Measurements from ENCODE around the gene CTSF.
"Not testable (repeated sequence)": the region's sequence is repeated elsewhere in the genome, so short reads cannot be mapped to it uniquely, and the experiment has no call there.

Gene CTSF

GRCh38 chr11:66568124-66568916 lies at the start of gene CTSF:
Gene CTSF (minus strand): TSS chr11:66568606. CDS start chr11:66568486, 120 bp downstream.
- Histone ChIP-seq H3K27me3 (ENCODE audit: insufficient read depth, low read length) (no peaks in the 10 kb centered on the region), H2AFZ (ENCODE audit: low read depth, low read length) (no peak within 1 kb of the TSS), H3K4me1 (ENCODE audit: insufficient read depth, low read length) (peaks cover 12% of the 10 kb centered on the region), H3K9me3 (ENCODE audit: low read length) (peaks cover 2% of the 10 kb centered on the region), H3K4me3 (ENCODE audit: low read length) (no peak within 1 kb of the TSS), H3K36me3 (ENCODE audit: insufficient read depth, low read length) (no peaks in the 10 kb centered on the region)

GRCh38 chr11:66617155-66617834 lies 48.9 kb upstream of the CTSF start:
- Histone ChIP-seq H3K4me1 (ENCODE audit: insufficient read depth, low read length) (peaks cover 21% of the 10 kb centered on the region), H3K9me3 (ENCODE audit: low read length) (no peaks in the 10 kb centered on the region), H2AFZ (ENCODE audit: low read depth, low read length) (no peak overlapping the region), H3K4me3 (ENCODE audit: low read length) (peak overlapping the region; percentile 81), H3K27me3 (ENCODE audit: insufficient read depth, low read length) (no peaks in the 10 kb centered on the region), H3K36me3 (ENCODE audit: insufficient read depth, low read length) (peaks cover 34% of the 10 kb centered on the region)

DNA sequence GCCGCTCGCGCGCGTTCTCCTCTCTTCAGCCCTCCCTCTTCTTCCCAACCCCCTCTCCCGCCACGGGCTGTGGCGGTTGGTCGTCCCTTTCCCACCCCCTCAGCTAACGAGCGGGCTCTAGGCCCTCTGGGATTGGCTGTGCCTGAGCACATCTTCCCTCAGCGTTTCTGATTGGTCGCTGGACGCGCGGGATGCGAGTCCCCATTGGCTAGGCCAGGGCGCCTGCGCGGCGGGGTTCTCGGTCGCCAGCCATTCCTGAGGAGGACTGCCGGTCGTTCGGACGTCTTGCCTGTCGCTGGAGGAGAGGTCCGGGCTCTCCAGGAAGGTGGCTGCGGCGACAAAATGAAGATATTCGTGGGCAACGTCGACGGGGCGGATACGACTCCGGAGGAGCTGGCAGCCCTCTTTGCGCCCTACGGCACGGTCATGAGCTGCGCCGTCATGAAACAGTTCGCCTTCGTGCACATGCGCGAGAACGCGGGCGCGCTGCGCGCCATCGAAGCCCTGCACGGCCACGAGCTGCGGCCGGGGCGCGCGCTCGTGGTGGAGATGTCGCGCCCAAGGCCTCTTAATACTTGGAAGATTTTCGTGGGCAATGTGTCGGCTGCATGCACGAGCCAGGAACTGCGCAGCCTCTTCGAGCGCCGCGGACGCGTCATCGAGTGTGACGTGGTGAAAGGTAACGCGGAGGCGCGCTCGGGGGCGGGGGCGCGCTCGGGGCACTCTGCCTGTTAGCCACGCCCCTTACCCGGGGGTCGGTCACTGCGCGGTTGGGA lies 48.2 kb upstream of the CTSF start, which contains the start of gene RBM14:
TSS of gene RBM14 (plus strand) at position 252 of the 776 bp plus-strand sequence. CDS start at position 343, 91 bp downstream.
- H3K27me3 ChIP-seq (ENCODE audit: insufficient read depth, low read length) = no peaks in the 10 kb centered on the region
- peak within 1 kb of the TSS; percentile 39 for H2AFZ ChIP-seq (ENCODE audit: low read depth, low read length)
- H3K4me1 ChIP-seq (ENCODE audit: insufficient read depth, low read length) = peaks cover 21% of the 10 kb centered on the region
- H3K9me3 ChIP-seq (ENCODE audit: low read length) = no peaks in the 10 kb centered on the region
- H3K36me3 ChIP-seq (ENCODE audit: insufficient read depth, low read length) = peaks cover 29% of the 10 kb centered on the region
- H3K4me3 ChIP-seq (ENCODE audit: low read length) = peak within 1 kb of the TSS; percentile 81

- Histone ChIP-seq H3K27me3 (ENCODE audit: insufficient read depth, low read length) (no peaks in the 10 kb centered on the region), H3K4me3 (ENCODE audit: low read length) (no peak overlapping the region), H3K4me1 (ENCODE audit: insufficient read depth, low read length) (peaks cover 19% of the 10 kb centered on the region), H2AFZ (ENCODE audit: low read depth, low read length) (no peak overlapping the region), H3K9me3 (ENCODE audit: low read length) (no peaks in the 10 kb centered on the region), H3K36me3 (ENCODE audit: insufficient read depth, low read length) (peaks cover 14% of the 10 kb centered on the region)
Observed at GRCh38 chr11:66614073-66614472, 45.7 kb upstream of the CTSF start.

DNA sequence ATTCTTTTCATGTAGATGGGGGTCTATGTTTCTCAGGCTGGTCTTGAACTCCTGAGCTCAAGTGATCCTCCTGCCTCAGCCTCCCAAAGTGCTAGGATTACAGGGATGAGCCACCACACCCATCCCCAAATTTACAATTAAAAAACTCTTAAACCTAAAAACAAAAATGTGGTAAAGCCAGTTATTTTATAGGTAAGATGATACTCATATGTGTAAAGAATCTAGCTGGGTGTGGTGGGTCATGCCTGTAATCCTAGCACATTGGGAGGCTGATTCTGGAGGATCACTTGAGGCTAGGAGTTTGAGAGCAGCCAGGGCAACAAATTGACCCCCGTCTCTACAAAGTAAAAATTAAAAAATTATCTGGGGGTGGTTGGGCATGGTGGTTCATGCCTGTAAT lies 44.1 kb upstream of the CTSF start:
- no peak overlapping the region for H2AFZ ChIP-seq (ENCODE audit: low read depth, low read length)
- H3K27me3 ChIP-seq (ENCODE audit: insufficient read depth, low read length) = no peaks in the 10 kb centered on the region
- peaks cover 2% of the 10 kb centered on the region for H3K4me1 ChIP-seq (ENCODE audit: insufficient read depth, low read length)
- H3K9me3 ChIP-seq (ENCODE audit: low read length) = no peaks in the 10 kb centered on the region
- no peak overlapping the region for H3K4me3 ChIP-seq (ENCODE audit: low read length)
- no peaks in the 10 kb centered on the region for H3K36me3 ChIP-seq (ENCODE audit: insufficient read depth, low read length)

DNA sequence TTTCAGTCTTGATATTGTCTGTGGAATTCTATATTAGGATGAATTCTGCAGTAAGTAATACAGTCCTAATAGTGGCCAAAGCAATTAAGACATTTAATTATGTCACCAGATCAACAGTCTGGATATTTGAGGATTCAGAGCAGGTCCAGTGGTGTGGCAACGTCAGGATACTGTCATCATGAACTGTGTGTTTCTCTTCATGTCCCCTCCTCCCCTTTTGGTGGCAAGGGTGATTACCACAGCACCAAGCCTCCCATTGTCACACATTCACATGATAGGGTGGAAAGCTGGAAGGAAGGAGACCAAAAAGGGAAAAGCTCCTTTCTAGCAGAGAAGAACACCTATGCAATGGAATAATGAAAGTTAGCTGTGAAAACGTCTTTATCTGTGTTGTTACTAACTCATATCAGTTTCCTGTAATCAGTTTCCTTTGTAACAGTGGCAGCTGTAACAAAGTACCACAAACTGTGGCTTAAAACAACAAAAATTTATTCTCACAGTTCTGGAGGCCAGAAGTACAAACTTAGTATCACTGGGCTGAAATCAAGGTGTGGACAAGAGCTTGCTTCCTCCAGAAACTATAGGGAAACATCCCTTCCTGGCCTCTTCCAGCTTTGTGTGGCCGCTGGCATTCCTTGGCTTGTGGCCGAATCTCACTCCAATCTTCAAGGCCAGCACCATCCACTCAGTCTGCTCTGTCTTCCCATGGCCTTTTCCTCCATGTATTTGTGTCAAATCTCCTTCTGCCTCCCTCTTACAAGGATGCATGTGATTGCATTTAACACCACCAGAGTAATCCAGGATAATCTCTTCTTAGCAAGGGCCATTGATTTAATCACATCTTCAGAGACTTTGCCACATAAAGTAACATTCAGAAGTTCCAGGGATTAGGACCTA lies 41.6 kb upstream of the CTSF start:
- Histone ChIP-seq H3K9me3 (ENCODE audit: low read length) (no peaks in the 10 kb centered on the region), H3K4me1 (ENCODE audit: insufficient read depth, low read length) (no peaks in the 10 kb centered on the region), H2AFZ (ENCODE audit: low read depth, low read length) (no peak overlapping the region), H3K36me3 (ENCODE audit: insufficient read depth, low read length) (peaks cover 22% of the 10 kb centered on the region), H3K4me3 (ENCODE audit: low read length) (no peak overlapping the region), H3K27me3 (ENCODE audit: insufficient read depth, low read length) (no peaks in the 10 kb centered on the region)

GRCh38 chr11:66607126-66607834 lies 38.9 kb upstream of the CTSF start:
- Histone ChIP-seq H3K4me1 (ENCODE audit: insufficient read depth, low read length) (no peaks in the 10 kb centered on the region), H3K27me3 (ENCODE audit: insufficient read depth, low read length) (no peaks in the 10 kb centered on the region), H2AFZ (ENCODE audit: low read depth, low read length) (no peak overlapping the region), H3K4me3 (ENCODE audit: low read length) (no peak overlapping the region), H3K36me3 (ENCODE audit: insufficient read depth, low read length) (peaks cover 42% of the 10 kb centered on the region), H3K9me3 (ENCODE audit: low read length) (no peaks in the 10 kb centered on the region)

DNA sequence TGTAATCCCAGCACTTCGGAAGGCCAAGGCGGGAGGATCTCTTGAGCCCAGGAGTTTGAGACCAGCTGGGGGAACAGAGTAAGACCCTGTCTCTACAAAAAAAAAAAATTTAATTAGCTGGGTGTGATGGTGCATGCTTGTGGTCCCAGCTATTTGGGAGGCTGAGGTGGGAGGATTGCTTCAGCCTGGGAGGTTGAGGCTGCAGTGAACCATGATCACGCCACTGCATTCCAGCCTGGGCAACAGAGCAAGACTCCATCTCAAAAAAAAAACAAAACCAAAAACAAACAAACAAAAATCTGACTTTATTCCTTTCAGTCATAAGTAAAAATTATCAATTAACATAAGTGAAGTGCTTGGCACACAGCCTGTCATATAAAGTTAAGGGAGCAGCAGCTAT lies 38.2 kb upstream of the CTSF start:
- not testable (repeated sequence) for H3K4me3 ChIP-seq (ENCODE audit: low read length); H3K9me3 ChIP-seq (ENCODE audit: low read length); H2AFZ ChIP-seq (ENCODE audit: low read depth, low read length); H3K27me3 ChIP-seq (ENCODE audit: insufficient read depth, low read length); H3K4me1 ChIP-seq (ENCODE audit: insufficient read depth, low read length)
- H3K36me3 ChIP-seq (ENCODE audit: insufficient read depth, low read length) = peaks cover 44% of the 10 kb centered on the region

GRCh38 chr11:66604155-66604554 lies 35.7 kb upstream of the CTSF start:
- Histone ChIP-seq H3K27me3 (ENCODE audit: insufficient read depth, low read length) (no peaks in the 10 kb centered on the region), H3K36me3 (ENCODE audit: insufficient read depth, low read length) (peaks cover 56% of the 10 kb centered on the region), H3K4me1 (ENCODE audit: insufficient read depth, low read length) (no peaks in the 10 kb centered on the region), H2AFZ (ENCODE audit: low read depth, low read length) (no peak overlapping the region), H3K4me3 (ENCODE audit: low read length) (no peak overlapping the region), H3K9me3 (ENCODE audit: low read length) (no peaks in the 10 kb centered on the region)

- Histone ChIP-seq H3K4me1 (ENCODE audit: insufficient read depth, low read length) (no peaks in the 10 kb centered on the region), H3K36me3 (ENCODE audit: insufficient read depth, low read length) (peaks cover 60% of the 10 kb centered on the region), H3K9me3 (ENCODE audit: low read length) (no peaks in the 10 kb centered on the region), H3K27me3 (ENCODE audit: insufficient read depth, low read length) (no peaks in the 10 kb centered on the region), H2AFZ (ENCODE audit: low read depth, low read length) (no peak overlapping the region), H3K4me3 (ENCODE audit: low read length) (no peak overlapping the region)
Observed at GRCh38 chr11:66603072-66603471, 34.7 kb upstream of the CTSF start.

DNA sequence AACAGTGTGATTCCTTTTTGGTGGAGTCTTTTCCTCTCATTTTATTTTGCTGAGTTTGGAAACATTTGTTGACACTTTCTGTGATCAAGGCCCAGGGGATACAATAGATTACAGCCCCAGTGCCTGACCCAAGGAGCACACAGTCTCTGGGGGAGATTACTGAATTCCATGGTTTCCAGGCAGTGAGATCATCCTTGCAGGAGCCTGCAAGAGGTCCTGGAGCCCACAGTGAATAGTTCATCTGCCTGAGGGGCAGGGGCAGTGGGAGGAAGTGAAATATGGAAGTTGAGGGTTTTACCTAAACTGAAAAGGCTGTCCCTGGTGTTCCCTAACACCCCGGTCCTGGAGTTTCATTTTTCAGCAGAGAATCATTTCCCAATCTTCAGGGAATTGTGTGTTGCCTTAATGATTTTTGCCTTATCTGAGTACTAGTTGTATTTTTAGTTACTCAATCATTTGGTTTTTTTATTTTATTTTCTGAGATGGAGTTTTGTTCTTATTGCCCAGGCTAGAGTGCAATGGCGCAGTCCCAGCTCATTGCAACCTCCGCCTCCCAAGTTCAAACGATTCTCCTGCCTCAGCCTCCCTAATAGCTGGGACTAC lies 32.3 kb upstream of the CTSF start:
- Histone ChIP-seq H3K27me3 (ENCODE audit: insufficient read depth, low read length) (no peaks in the 10 kb centered on the region), H3K36me3 (ENCODE audit: insufficient read depth, low read length) (peaks cover 47% of the 10 kb centered on the region), H2AFZ (ENCODE audit: low read depth, low read length) (no peak overlapping the region), H3K9me3 (ENCODE audit: low read length) (no peaks in the 10 kb centered on the region), H3K4me3 (ENCODE audit: low read length) (no peak overlapping the region), H3K4me1 (ENCODE audit: insufficient read depth, low read length) (peaks cover under 1% of the 10 kb centered on the region)
